Liver (tissue), 9 donors: ENCODE measurements around the gene DLAT. TPM values are rescaled to one million over a fixed set of nuclear protein-coding genes. Genes with fewer than 3 reads are reported as not detected.

Source experiments
- DNase-seq: peaks from one replicate; pipeline ENCODE4 v3.0.0-alpha.2; 2017; ENCODE audit warnings: low spot score
- H3K27ac ChIP-seq, 2 donors: one replicate each; pipeline ENCODE4 v1.7.0; 2013; ENCODE audit warnings: inconsistent platforms in 2 of 2, low read length in 2 of 2, control low read depth in 1 of 2, low read depth in 1 of 2, mild to moderate bottlenecking in 1 of 2
- H3K27me3 ChIP-seq, 4 donors: one replicate each; pipeline versions ENCODE4 v1.6.1 to v1.7.0; 2013; ENCODE audit warnings: low read length in 3 of 4, inconsistent platforms in 1 of 4, mild to moderate bottlenecking in 1 of 4, moderate library complexity in 1 of 4; ENCODE audit not compliant: control insufficient read depth in 4 of 4, insufficient read depth in 4 of 4
- H3K36me3 ChIP-seq, 4 donors: one replicate each; pipeline versions ENCODE4 v1.6.1 to v1.7.0; 2013; ENCODE audit warnings: low read length in 3 of 4, mild to moderate bottlenecking in 3 of 4, low read depth in 1 of 4, moderate library complexity in 1 of 4; ENCODE audit not compliant: control insufficient read depth in 4 of 4, insufficient read depth in 3 of 4
- H3K4me1 ChIP-seq, 4 donors: one replicate each; pipeline versions ENCODE4 v1.6.1 to v1.7.0; 2013; ENCODE audit warnings: low read length in 3 of 4, mild to moderate bottlenecking in 3 of 4, moderate library complexity in 1 of 4; ENCODE audit not compliant: control insufficient read depth in 4 of 4, insufficient read depth in 4 of 4
- H3K4me3 ChIP-seq, 3 donors: one replicate each; pipeline versions ENCODE4 v1.6.1 to v1.7.0; 2013; ENCODE audit warnings: low read length in 3 of 3, control low read depth in 1 of 3, low read depth in 1 of 3, mild to moderate bottlenecking in 1 of 3
- H3K9ac ChIP-seq, 2 donors: one replicate each; pipeline ENCODE4 v1.7.0; 2013; ENCODE audit warnings: low read length in 2 of 2, mild to moderate bottlenecking in 2 of 2, moderate library complexity in 2 of 2, control low read depth in 1 of 2, low read depth in 1 of 2
- H3K9me3 ChIP-seq, 4 donors: one replicate each; pipeline versions ENCODE4 v1.6.1 to v1.7.0; 2013; ENCODE audit warnings: low read length in 3 of 4; ENCODE audit not compliant: control insufficient read depth in 4 of 4
- FOXA2 ChIP-seq: IDR thresholded peaks from 2 replicates; pipeline ENCODE4 v1.6.1; 2016; ENCODE audit warnings: antibody characterized with exemption
- GABPA ChIP-seq, 2 donors: IDR thresholded peaks in 1 of 2; conservative IDR thresholded peaks in 1 of 2; 2 replicates each; pipeline ENCODE4 v1.6.1; 2016; ENCODE audit warnings: antibody characterized with exemption in 2 of 2, mild to moderate bottlenecking in 1 of 2, moderate library complexity in 1 of 2
- HNF4A ChIP-seq, 2 donors: conservative IDR thresholded peaks; 2 replicates each; pipeline ENCODE4 v1.6.1; 2016; ENCODE audit warnings: antibody characterized with exemption in 2 of 2, mild to moderate bottlenecking in 2 of 2
- HNF4G ChIP-seq: IDR thresholded peaks from 2 replicates; pipeline ENCODE4 v1.6.1; 2016; ENCODE audit warnings: antibody characterized with exemption
- JUND ChIP-seq, 2 donors: IDR thresholded peaks; 2 replicates each; pipeline ENCODE4 v1.6.1; 2016; ENCODE audit warnings: antibody characterized with exemption in 2 of 2
- NR2F2 ChIP-seq: IDR thresholded peaks from 2 replicates; pipeline ENCODE4 v1.6.1; 2016; ENCODE audit warnings: antibody characterized with exemption
- RAD21 ChIP-seq, 2 donors: IDR thresholded peaks; 2 replicates each; pipeline ENCODE4 v1.6.1; 2016; ENCODE audit warnings: antibody characterized with exemption in 2 of 2, mild to moderate bottlenecking in 2 of 2
- RXRA ChIP-seq, 2 donors: IDR thresholded peaks; 2 replicates each; pipeline ENCODE4 v1.6.1; 2017 to 2018; ENCODE audit warnings: antibody characterized with exemption in 2 of 2, mild to moderate bottlenecking in 1 of 2
- SP1 ChIP-seq: IDR thresholded peaks from 2 replicates; pipeline ENCODE4 v1.6.1; 2018; ENCODE audit warnings: antibody characterized with exemption, mild to moderate bottlenecking
- TAF1 ChIP-seq: conservative IDR thresholded peaks from 2 replicates; pipeline ENCODE4 v1.6.1; 2016; ENCODE audit warnings: antibody characterized with exemption, mild to moderate bottlenecking
- YY1 ChIP-seq: IDR thresholded peaks from 2 replicates; pipeline ENCODE4 v1.6.1; 2016; ENCODE audit warnings: antibody characterized with exemption, mild to moderate bottlenecking
- WGBS: extraction: QIAGEN DNeasy Blood & Tissue Kit; methylation state at CpG from one replicate; pipeline ENCODE4 v1.1.7; 2013; 5-methylcytosine and 5-hydroxymethylcytosine counted together
- polyA plus RNA-seq, 2 donors: library from polyadenylated mRNA; stranded (reverse) in 1 of 2; unstranded in 1 of 2; fragments of 200-250 nt in 1 of 2; fragments of >200 nt in 1 of 2; fragmentation: Nextera tagmentation in 1 of 2; extraction: Ambion mirVana in 1 of 2; gene quantifications; one replicate each; pipeline versions ENCODE4 v1.2.1 to v1.2.3, GENCODE V29; 2013 to 2015
- total RNA-seq, 2 donors: library from RNA; depleted of rRNA; stranded (reverse); fragments of >200 nt; gene quantifications; one replicate each; pipeline ENCODE4 v1.2.3, GENCODE V29; 2014
- TF ChIP-seq, protein P1 (sequence below): IDR thresholded peaks from 2 replicates; pipeline ENCODE4 v1.6.1; 2016; ENCODE audit warnings: antibody characterized with exemption
- TF ChIP-seq, protein P2 (sequence below): IDR thresholded peaks from 2 replicates; pipeline ENCODE4 v1.6.1; 2016; ENCODE audit warnings: antibody characterized with exemption
- donor health status: healthy.
- donor health status: healthy.
- donor health status: healthy.
- donor health status: healthy.
- donor health status: healthy.

DLAT gene
- total and polyA plus RNA-seq, 4 donors: 8.8 to 16.3 (median 13.2) TPM

DNA sequence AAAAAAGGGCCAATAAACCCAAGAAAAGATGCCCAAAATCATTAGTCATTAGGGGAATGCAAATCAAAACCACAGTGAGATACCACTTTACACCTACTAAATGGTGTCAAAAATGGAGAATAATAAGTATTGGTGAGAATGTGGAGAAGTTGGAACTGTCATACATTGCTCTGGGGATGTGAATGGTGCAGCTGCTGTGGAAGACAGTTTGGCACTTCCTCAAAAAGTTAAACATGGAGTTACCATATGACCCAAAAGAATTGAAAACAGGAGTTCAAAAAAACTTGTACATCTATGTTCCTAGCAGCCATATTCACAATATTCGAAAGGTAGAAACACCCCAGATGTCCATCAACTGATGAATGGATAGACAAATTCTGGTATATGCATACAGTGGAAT is 24.5 kb upstream of the DLAT start:
- Histone ChIP-seq H3K9ac (no peak overlapping the region), H3K9me3 (no peaks in the 10 kb centered on the region), H3K27me3 (no peaks in the 10 kb centered on the region), H3K36me3 (peaks cover 7 to 35% (median 20%) of the 10 kb centered on the region in 4 donors), H3K4me3 (no peak overlapping the region), H3K4me1 (peaks cover 0 to 4% (median 0%) of the 10 kb centered on the region in 4 donors), H3K27ac (no peak overlapping the region)
- WGBS: 99% methylated on average over 1 of the region's 1 CpG
- no peak for TF ChIP-seq TAF1
- TF ChIP-seq NR2F2: no peak
- TF ChIP-seq, protein P1, sequence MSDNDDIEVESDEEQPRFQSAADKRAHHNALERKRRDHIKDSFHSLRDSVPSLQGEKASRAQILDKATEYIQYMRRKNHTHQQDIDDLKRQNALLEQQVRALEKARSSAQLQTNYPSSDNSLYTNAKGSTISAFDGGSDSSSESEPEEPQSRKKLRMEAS: no peak
- no peak for TF ChIP-seq GABPA (IDR thresholded peaks at IDR 0.05 in 1 of 2, conservative IDR thresholded peaks at IDR 0.05 in 1 of 2)
- TF ChIP-seq JUND (IDR thresholded peaks at IDR 0.05): no peak
- TF ChIP-seq, protein P2, sequence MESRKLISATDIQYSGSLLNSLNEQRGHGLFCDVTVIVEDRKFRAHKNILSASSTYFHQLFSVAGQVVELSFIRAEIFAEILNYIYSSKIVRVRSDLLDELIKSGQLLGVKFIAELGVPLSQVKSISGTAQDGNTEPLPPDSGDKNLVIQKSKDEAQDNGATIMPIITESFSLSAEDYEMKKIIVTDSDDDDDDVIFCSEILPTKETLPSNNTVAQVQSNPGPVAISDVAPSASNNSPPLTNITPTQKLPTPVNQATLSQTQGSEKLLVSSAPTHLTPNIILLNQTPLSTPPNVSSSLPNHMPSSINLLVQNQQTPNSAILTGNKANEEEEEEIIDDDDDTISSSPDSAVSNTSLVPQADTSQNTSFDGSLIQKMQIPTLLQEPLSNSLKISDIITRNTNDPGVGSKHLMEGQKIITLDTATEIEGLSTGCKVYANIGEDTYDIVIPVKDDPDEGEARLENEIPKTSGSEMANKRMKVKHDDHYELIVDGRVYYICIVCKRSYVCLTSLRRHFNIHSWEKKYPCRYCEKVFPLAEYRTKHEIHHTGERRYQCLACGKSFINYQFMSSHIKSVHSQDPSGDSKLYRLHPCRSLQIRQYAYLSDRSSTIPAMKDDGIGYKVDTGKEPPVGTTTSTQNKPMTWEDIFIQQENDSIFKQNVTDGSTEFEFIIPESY: no peak
- no peak for TF ChIP-seq SP1
- TF ChIP-seq YY1: no peak
- TF ChIP-seq HNF4G: no peak
- TF ChIP-seq HNF4A (conservative IDR thresholded peaks at IDR 0.05): no peak
- TF ChIP-seq FOXA2: no peak
- no peak for DNase-seq

DNA sequence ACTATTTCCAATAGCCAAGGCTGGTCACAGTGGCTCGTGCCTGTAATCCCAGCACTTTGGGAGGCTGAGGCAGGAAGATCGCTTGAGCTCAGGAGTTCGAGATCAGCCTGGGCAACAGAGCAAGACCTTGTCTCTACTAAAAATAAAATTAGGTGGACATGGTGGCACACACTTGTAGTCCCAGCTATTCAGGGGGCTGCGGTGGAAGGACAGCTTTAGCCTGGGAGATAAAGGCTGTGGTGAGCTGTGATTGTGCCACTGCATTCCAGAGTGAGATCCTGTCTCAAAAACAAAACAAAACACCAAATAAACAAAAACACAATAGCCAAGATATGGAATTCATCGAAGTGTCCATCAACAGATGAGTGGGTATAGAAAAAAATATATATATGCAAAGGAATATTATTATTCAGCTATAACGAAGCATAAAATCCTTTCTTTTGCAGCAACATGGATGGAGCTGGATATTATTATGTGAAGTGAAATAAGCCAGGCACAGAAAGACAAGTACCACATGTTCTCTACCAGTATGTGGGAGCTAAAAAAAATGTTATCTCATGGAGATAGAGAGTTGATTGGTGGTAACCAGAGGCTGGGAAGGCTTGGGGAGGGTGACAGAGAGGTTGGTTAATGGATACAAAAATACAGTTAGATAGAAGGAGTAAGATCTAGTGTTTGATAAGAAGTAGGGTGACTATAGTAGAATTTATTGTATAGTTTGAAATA is 22.6 kb upstream of the DLAT start:
- DNase-seq: no peak
- H3K27ac ChIP-seq: no peak overlapping the region
- H3K27me3 ChIP-seq: no peaks in the 10 kb centered on the region
- H3K4me1 ChIP-seq: no peaks in the 10 kb centered on the region
- no peaks in the 10 kb centered on the region for H3K9me3 ChIP-seq
- no peak overlapping the region for H3K4me3 ChIP-seq
- 94% methylated on average over 6 of the region's 6 CpGs for WGBS
- TF ChIP-seq, protein P2: no peak
- TF ChIP-seq HNF4A (conservative IDR thresholded peaks at IDR 0.05): no peak
- no peak overlapping the region for H3K9ac ChIP-seq
- H3K36me3 ChIP-seq: peaks cover 7 to 30% (median 18%) of the 10 kb centered on the region in 4 donors

- H3K9ac ChIP-seq: no peak overlapping the region
- H3K9me3 ChIP-seq: no peaks in the 10 kb centered on the region
- H3K36me3 ChIP-seq: peaks cover 7 to 21% (median 14%) of the 10 kb centered on the region in 4 donors
- no peaks in the 10 kb centered on the region for H3K4me1 ChIP-seq
- DNase-seq: no peak
- H3K27me3 ChIP-seq: no peaks in the 10 kb centered on the region
- TF ChIP-seq RAD21 (IDR thresholded peaks at IDR 0.05): peak in 1 of 2 donors; percentile 53
- no peak for TF ChIP-seq RXRA (IDR thresholded peaks at IDR 0.05)
- no peak overlapping the region for H3K4me3 ChIP-seq
- no peak overlapping the region for H3K27ac ChIP-seq
- 83% methylated on average over 4 of the region's 4 CpGs for WGBS
Measured at GRCh38 chr11:112004389-112004788, 20.8 kb upstream of the DLAT start.
